GM20000 (cell line): ENCODE results near the gene UBAC2.

ENCODE experiments used
- DNase-seq: peaks from one replicate; pipeline ENCODE4 v3.0.0; 2012; ENCODE audit warnings: low spot score
- CTCF ChIP-seq: IDR thresholded peaks from 2 replicates; pipeline ENCODE4 v1.5.1; 2012; ENCODE audit warnings: mild to moderate bottlenecking, control low read depth; ENCODE audit errors: extremely low read depth, missing control alignments

UBAC2 gene

GRCh38 chr13:99296398-99296797, 95.7 kb downstream of the UBAC2 start:
- DNase-seq: no peak
- no peak for TF ChIP-seq CTCF

DNA sequence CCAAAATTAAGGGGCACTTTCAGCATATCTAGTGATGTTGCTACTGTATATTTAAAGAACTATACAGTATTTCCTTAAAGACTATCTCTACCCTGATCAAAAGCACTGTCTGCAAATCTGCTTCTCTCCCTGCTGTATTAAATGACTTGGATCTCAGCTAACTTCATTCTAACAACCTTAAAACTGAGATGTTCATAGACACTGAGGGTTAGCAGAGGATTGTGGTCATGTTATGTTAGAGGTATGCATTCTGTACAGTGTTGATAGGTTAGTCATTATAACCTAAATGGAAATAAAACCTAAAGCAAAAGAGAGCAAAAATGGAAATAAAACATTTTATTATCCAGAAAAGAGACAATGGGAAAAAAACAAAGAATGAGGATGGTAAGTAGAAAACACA, 96.7 kb downstream of the UBAC2 start:
- no peak for DNase-seq

DNA sequence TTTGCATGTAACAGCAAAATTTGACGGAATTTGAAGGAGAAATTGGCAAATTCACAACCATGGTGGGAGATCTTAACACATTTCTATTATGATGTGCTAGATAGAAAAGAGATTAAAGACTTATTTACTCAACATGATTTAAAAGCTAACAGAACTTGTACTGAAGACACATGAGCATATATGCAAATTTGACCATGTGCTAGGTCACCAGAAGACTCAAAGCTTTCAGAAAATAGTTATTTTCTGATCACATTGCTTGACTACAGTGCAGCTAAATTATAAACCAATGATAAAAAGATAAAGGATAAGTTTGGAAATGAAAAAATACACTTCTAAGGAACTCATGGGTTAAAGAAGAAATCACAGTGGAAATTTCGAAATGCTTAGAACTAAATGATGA, 97.4 kb downstream of the UBAC2 start:
- TF ChIP-seq CTCF: no peak
- DNase-seq: no peak

More for the DNA sequence above, 96.7 kb downstream of the UBAC2 start:
- no peak for TF ChIP-seq CTCF

- DNase-seq: no peak
- TF ChIP-seq CTCF: no peak
Observed at GRCh38 chr13:99299256-99299919, 98.7 kb downstream of the UBAC2 start.

GRCh38 chr13:99299920-99300341, 99.3 kb downstream of the UBAC2 start:
- DNase-seq: no peak
- no peak for TF ChIP-seq CTCF

- no peak for TF ChIP-seq CTCF
- DNase-seq: no peak
Observed at GRCh38 chr13:99301056-99301838, 100.6 kb downstream of the UBAC2 start.

DNA sequence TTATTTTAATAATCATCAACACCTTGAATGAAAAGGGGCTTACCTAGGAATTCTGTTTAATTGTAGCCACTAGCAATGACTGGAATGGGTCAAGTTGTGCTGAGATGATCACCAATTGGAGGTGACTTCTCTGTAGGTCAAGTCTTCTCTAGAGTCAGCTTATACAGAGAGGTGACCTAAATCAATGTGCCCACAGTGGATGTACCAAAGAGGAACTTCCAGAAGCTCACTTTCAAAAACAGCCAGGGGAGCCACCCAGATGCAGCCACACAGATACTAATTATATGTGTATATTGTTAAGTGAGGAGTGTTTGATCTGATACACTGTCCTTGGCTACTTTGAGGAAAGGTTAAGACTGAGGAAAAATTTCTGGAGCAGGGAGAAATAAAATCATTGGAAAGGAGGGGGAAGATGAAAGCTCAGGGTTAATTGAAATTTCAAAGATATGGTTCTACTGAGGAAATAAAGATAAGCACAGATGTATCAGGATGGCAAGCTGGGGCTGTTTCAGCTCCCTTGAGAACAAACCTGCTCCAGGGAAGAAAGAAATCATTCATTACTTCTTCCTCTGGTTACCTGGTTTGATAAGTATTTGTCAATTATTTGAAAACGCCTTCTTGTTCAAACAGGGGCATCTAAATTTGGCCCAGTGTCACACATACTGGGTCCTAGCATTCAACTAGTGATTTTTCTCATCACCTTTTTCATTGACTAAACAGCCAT, 101.4 kb downstream of the UBAC2 start:
- TF ChIP-seq CTCF: no peak
- DNase-seq: no peak
